A673 (cell line): ENCODE results near the gene HDGF. TPM values are rescaled to one million over a fixed set of nuclear protein-coding genes. Genes with fewer than 3 reads are reported as not detected.
A peak's percentile ranks its signal among the peaks of the same experiment; 100 is the strongest.

Source experiments
- BruUV-seq: library from RNA; stranded (reverse); fragments of 400-500 nt; replicated peaks from 2 replicates; lab custom pipeline; 2021; lab: Mats Ljungman, UMichigan
- CTCF ChIA-PET: fragments of 300-600 bp; sonication (Branson Sonifier 250); formaldehyde crosslinking; loops from one replicate; lab custom pipeline; 2022; ENCODE audit warnings: antibody characterized with exemption; lab: Charles Lee
- POLR2A ChIA-PET: fragments of 300-600 bp; sonication (Branson Sonifier 250); formaldehyde crosslinking; loops from one replicate; lab custom pipeline; 2022; ENCODE audit warnings: antibody characterized with exemption; ENCODE audit not compliant: low non-redundant PET; lab: Charles Lee
- DNase-seq: peaks from one replicate; pipeline ENCODE4 v3.0.0-alpha.2; 2015; ENCODE audit warnings: low spot score
- H3K27ac ChIP-seq: fragments of 200-600 bp; sonication (generic); 2 replicates; pipeline ENCODE4 v1.5.1; 2016; ENCODE audit warnings: mixed run types, low read depth, mild to moderate bottlenecking, mixed read lengths, antibody characterized with exemption, low read length; ENCODE audit not compliant: poor library complexity, severe bottlenecking
- H3K27me3 ChIP-seq: fragments of 200-600 bp; sonication (generic); replicated peaks from 2 replicates; pipeline ENCODE4 v1.6.1; 2017; ENCODE audit warnings: mixed run types, low read depth, mild to moderate bottlenecking, mixed read lengths, antibody characterized with exemption, low read length; ENCODE audit not compliant: insufficient read depth, poor library complexity
- H3K36me3 ChIP-seq: fragments of 200-600 bp; sonication (generic); 2 replicates; pipeline ENCODE4 v1.6.1; 2016; ENCODE audit warnings: mixed run types, mild to moderate bottlenecking, mixed read lengths, antibody characterized with exemption, low read length; ENCODE audit not compliant: insufficient read depth, poor library complexity, severe bottlenecking
- H3K4me1 ChIP-seq: fragments of 200-600 bp; sonication (generic); 2 replicates; pipeline ENCODE4 v1.6.1; 2017; ENCODE audit warnings: mixed run types, mild to moderate bottlenecking, mixed read lengths, antibody characterized with exemption, low read length; ENCODE audit not compliant: insufficient read depth, poor library complexity, severe bottlenecking
- H3K4me3 ChIP-seq: fragments of 200-600 bp; sonication (generic); 2 replicates; pipeline ENCODE4 v1.5.1; 2016; ENCODE audit warnings: low read depth, mixed run types, mild to moderate bottlenecking, mixed read lengths, low read length; ENCODE audit not compliant: poor library complexity, severe bottlenecking
- H3K9me3 ChIP-seq: fragments of 200-600 bp; sonication (generic); 2 replicates; pipeline ENCODE4 v1.6.1; 2016; ENCODE audit warnings: mixed run types, low read depth, mild to moderate bottlenecking, mixed read lengths, antibody characterized with exemption, low read length; ENCODE audit not compliant: poor library complexity, severe bottlenecking
- EZH2 ChIP-seq: fragments of 200-600 bp; sonication (generic); IDR thresholded peaks from 2 replicates; pipeline ENCODE4 v1.6.1; 2017; ENCODE audit warnings: borderline replicate concordance, low read depth, mild to moderate bottlenecking, mixed read lengths, antibody characterized with exemption, low read length; ENCODE audit not compliant: poor library complexity, severe bottlenecking
- intact Hi-C: fragments of 100-400 bp; cut with micrococcal nuclease; formaldehyde crosslinking; loops from one replicate; pipeline ENCODE4 v1.10.0; 2022; ENCODE audit not compliant: unreplicated experiment
- total RNA-seq: library from RNA; stranded (reverse); gene quantifications from 2 replicates; pipeline ENCODE4 v1.2.3, GENCODE V29; 2021
- TF ChIP-seq, protein P1 (sequence below): fragments of 300-800, 200-600 bp; sonication (generic); conservative IDR thresholded peaks from 2 replicates; pipeline ENCODE4 v1.5.1; 2017; ENCODE audit warnings: low read depth, mild to moderate bottlenecking, antibody characterized with exemption, low read length, moderate library complexity, mixed read lengths

HDGF gene
- total RNA-seq, 1 experiment from 2014 or later: 536 TPM

- BruUV-seq: no TSS peak
- no peak overlapping the region for H3K4me3 ChIP-seq
- H3K27ac ChIP-seq: peak overlapping the region; percentile 90
- DNase-seq: no peak
- POLR2A ChIA-PET: no interaction called here
- H3K36me3 ChIP-seq: peaks cover 40% of the 10 kb centered on the region
- intact Hi-C loops: no loop called here
- H3K27me3 ChIP-seq: no peaks in the 10 kb centered on the region
- no peaks in the 10 kb centered on the region for H3K9me3 ChIP-seq
- TF ChIP-seq, protein P1, sequence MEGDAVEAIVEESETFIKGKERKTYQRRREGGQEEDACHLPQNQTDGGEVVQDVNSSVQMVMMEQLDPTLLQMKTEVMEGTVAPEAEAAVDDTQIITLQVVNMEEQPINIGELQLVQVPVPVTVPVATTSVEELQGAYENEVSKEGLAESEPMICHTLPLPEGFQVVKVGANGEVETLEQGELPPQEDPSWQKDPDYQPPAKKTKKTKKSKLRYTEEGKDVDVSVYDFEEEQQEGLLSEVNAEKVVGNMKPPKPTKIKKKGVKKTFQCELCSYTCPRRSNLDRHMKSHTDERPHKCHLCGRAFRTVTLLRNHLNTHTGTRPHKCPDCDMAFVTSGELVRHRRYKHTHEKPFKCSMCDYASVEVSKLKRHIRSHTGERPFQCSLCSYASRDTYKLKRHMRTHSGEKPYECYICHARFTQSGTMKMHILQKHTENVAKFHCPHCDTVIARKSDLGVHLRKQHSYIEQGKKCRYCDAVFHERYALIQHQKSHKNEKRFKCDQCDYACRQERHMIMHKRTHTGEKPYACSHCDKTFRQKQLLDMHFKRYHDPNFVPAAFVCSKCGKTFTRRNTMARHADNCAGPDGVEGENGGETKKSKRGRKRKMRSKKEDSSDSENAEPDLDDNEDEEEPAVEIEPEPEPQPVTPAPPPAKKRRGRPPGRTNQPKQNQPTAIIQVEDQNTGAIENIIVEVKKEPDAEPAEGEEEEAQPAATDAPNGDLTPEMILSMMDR: no peak
- TF ChIP-seq EZH2: no peak
- peaks cover 45% of the 10 kb centered on the region for H3K4me1 ChIP-seq
- CTCF ChIA-PET: no interaction called here
Observed at GRCh38 chr1:156744786-156745419, 6.6 kb downstream of the HDGF start.

DNA sequence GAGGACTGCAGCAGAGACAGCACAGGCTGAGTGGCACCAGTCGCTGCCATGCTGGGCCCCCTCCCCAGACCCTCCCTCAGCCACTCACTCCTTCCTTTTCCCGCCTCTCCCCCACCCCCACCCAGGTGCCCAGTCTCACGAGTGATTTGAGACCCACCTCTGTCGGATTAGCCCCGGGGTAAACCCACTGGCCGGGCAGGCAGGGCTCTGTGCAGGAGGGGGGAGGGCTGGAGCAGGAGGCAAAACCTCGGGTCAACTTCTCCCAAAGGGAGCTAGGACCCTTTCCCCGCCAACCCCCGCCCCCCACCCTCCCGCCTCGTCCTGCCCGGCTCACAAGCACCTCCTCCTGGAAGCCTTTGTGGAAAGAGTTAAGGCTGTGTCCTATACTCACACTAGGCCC is 7.1 kb downstream of the HDGF start:
- ChIA-PET CTCF (no interaction called here), POLR2A (no interaction called here)
- Histone ChIP-seq H3K36me3 (peaks cover 40% of the 10 kb centered on the region), H3K9me3 (no peaks in the 10 kb centered on the region), H3K27me3 (no peaks in the 10 kb centered on the region), H3K27ac (no peak overlapping the region), H3K4me3 (no peak overlapping the region), H3K4me1 (peaks cover 44% of the 10 kb centered on the region)
- intact Hi-C loops: no loop called here
- TF ChIP-seq EZH2: no peak
- TF ChIP-seq, protein P1: no peak
- BruUV-seq: no TSS peak
- no peak for DNase-seq

- intact Hi-C loops: no loop called here
- Histone ChIP-seq H3K4me3 (no peak overlapping the region), H3K4me1 (peaks cover 37% of the 10 kb centered on the region), H3K36me3 (peaks cover 40% of the 10 kb centered on the region), H3K9me3 (no peaks in the 10 kb centered on the region), H3K27me3 (no peaks in the 10 kb centered on the region), H3K27ac (no peak overlapping the region)
- CTCF ChIA-PET: no interaction called here
- TF ChIP-seq EZH2: no peak
- TF ChIP-seq, protein P1: no peak
- no peak for DNase-seq
- no TSS peak for BruUV-seq
- POLR2A ChIA-PET: no interaction called here
Observed at GRCh38 chr1:156743367-156744302, 7.8 kb downstream of the HDGF start.
